ENCODE results near the gene MRPL32. TPM values are rescaled to one million over a fixed set of nuclear protein-coding genes. Genes with fewer than 3 reads are reported as not detected.

Gene MRPL32
- 56.0 and 81.2 TPM in 2 replicates for total RNA-seq (2016; rRNA removed; fragmentation: Illumina TruSeq; extraction: Trizol)
- total RNA-seq (2016; cell fraction: cytosol; rRNA removed; fragmentation: Illumina TruSeq; extraction: Trizol; ENCODE audit: low read depth): 31.6 and 32.4 TPM in 2 replicates
- total RNA-seq (2016; cell fraction: insoluble cytoplasmic fraction; rRNA removed; fragmentation: Illumina TruSeq; extraction: Trizol): 55.0 and 77.6 TPM in 2 replicates
- 27.6 and 29.5 TPM in 2 replicates for total RNA-seq (2016; cell fraction: membrane; rRNA removed; fragmentation: Illumina TruSeq; extraction: Trizol)
- total RNA-seq (2016; cell fraction: nucleus; rRNA removed; fragmentation: Illumina TruSeq; extraction: Trizol): 66.7 and 77.9 TPM in 2 replicates
- 28.9 and 39.0 TPM in 2 replicates for polyA plus RNA-seq (2011; rRNA removed)
- polyA plus RNA-seq (2011; cell fraction: cytosol; rRNA removed): 29.1 and 33.6 TPM in 2 replicates
- polyA plus RNA-seq (2011; cell fraction: nucleus; rRNA removed): 31.9 and 36.0 TPM in 2 replicates
- 43.4 and 46.6 TPM in 2 replicates for polyA plus RNA-seq (2012)
- 22.3 and 23.5 TPM in 2 replicates for polyA plus RNA-seq (2016; cell fraction: cytosol; fragmentation: Illumina TruSeq; extraction: Trizol; ENCODE audit: low read depth)
- 55.4 and 63.5 TPM in 2 replicates for polyA plus RNA-seq (2016; cell fraction: insoluble cytoplasmic fraction; fragmentation: Illumina TruSeq; extraction: Trizol; ENCODE audit: low read depth)
- polyA plus RNA-seq (2016; cell fraction: membrane; fragmentation: Illumina TruSeq; extraction: Trizol; ENCODE audit: low read depth): 20.8 and 23.1 TPM in 2 replicates
- polyA plus RNA-seq (2016; cell fraction: nucleus; fragmentation: Illumina TruSeq; extraction: Trizol; ENCODE audit: insufficient read depth, low read depth): 123 and 127 TPM in 2 replicates
- 5.4 and 5.9 TPM in 2 replicates for polyA minus RNA-seq (2011; rRNA and poly(A)+ RNA removed; ENCODE audit: low replicate concordance)
- polyA minus RNA-seq (2011; cell fraction: cytosol; rRNA and poly(A)+ RNA removed): 11.1 and 11.3 TPM in 2 replicates
- 23.7 and 27.7 TPM in 2 replicates for polyA minus RNA-seq (2011; cell fraction: nucleus; rRNA and poly(A)+ RNA removed)
- percentile 86 among the genes with signal in this experiment for Bru-seq, nascent RNA
- BruChase-seq, experiment 1, labeled RNA remaining after a 6-hour chase: percentile 90 among the genes with signal in this experiment
- percentile 82 among the genes with signal in this experiment for BruChase-seq, experiment 2, labeled RNA remaining after a 2-hour chase
- long read RNA-seq, experiment 1, transcript MRPL32-201 (3 exons, 1,035 nt): major isoform, 88 of 91 reads
- long read RNA-seq, experiment 1, partial matches to known transcripts: 1 of 91 reads
- long read RNA-seq, experiment 1, other reads (novel, unspliced or antisense): 2 of 91 reads
- long read RNA-seq, experiment 2, transcript MRPL32-201 (3 exons, 1,035 nt): major isoform, 48 of 63 reads
- long read RNA-seq, experiment 2, partial matches to known transcripts: 9 of 63 reads
- long read RNA-seq, experiment 2, other reads (novel, unspliced or antisense): 6 of 63 reads

- peak within 1 kb of the TSS; percentile 85 for H3K4me2 ChIP-seq (ENCODE audit: low read depth, low read length)
- H3K9ac ChIP-seq (ENCODE audit: insufficient read depth, low read depth, low read length): peak within 1 kb of the TSS; percentile 91
- ATAC-seq (peak; percentile 100), DNase-seq (ENCODE audit: low spot score) (peak; percentile 97), FAIRE-seq (peak; percentile 87)
- H2AFZ ChIP-seq (ENCODE audit: low read length): peak within 1 kb of the TSS; percentile 73
- peak within 1 kb of the TSS; percentile 76 for H3K27ac ChIP-seq (ENCODE audit: extremely low read length, insufficient read depth, low read length)
- H3K79me2 ChIP-seq (ENCODE audit: insufficient read depth, low read length): peaks cover 69% of the 10 kb centered on the region
- H4K20me1 ChIP-seq (ENCODE audit: insufficient read depth, low read length): peaks cover 20% of the 10 kb centered on the region
- no TSS peak for BruUV-seq (replicated peaks)
- in situ Hi-C loops (cut with HindIII; ENCODE audit: extremely low pct_ligation_motif_present, low pct_unique_long_range_greater_than_20kb) (no loop called here), intact Hi-C loops (cut with micrococcal nuclease; ENCODE audit: unreplicated experiment) (loop anchor here (1.0 to 2.0 kb wide), 2 partner anchors 20 to 43 kb away; partner anchors contain the start of gene C7orf25)
- no peaks in the 10 kb centered on the region; a peak in 1 of 5 replicates for H3K27me3 ChIP-seq (ENCODE audit: control insufficient read depth in 1 of 2, insufficient read depth in 2 of 2, low read length in 2 of 2)
- CTCF ChIA-PET (ENCODE audit: low intra/inter-chr PET ratio, low total read pairs): no interaction called here
- POLR2A ChIA-PET: interaction anchor here (0.8 to 4.4 kb wide), 18 partner anchors 8 to 991 kb away, joined by 3 to 22 read pairs (median 4); partner anchors contain the start of genes C7orf25 and STK17A
- H3K4me1 ChIP-seq (ENCODE audit: insufficient read depth, low read length): peaks cover 55% of the 10 kb centered on the region
- 2% methylated on average over 36 of the region's 56 CpGs for WGBS (ENCODE audit: low lambda C conversion rate)
- H3K9me3 ChIP-seq (ENCODE audit: low read length): no peaks in the 10 kb centered on the region
- peaks cover 2 to 19% of the 10 kb centered on the region in 2 experiments; a peak in 4 of 5 replicates for H3K36me3 ChIP-seq (replicated peaks in 1 of 2; ENCODE audit: control insufficient read depth in 1 of 2, insufficient read depth in 2 of 2, low read length in 2 of 2)
- peak within 1 kb of the TSS; percentile 85 to 97 (median 94) for H3K4me3 ChIP-seq (replicated peaks in 1 of 3; ENCODE audit: insufficient read depth in 1 of 3, low read depth in 2 of 3, low read length in 3 of 3)
- 0 out of 2 replicates have a peak, but pooled peaks have one; percentile 36 for TF ChIP-seq HOXA9 (CRISPR knock-in tag; IDR thresholded peaks at IDR 0.05; ENCODE audit: borderline replicate concordance)
- peak; percentile 51; the same call in 1 of the 2 replicates for TF ChIP-seq SIN3B (IDR thresholded peaks at IDR 0.05; ENCODE audit: low read length)
- no peak for TF ChIP-seq ZNF558 (CRISPR knock-in tag; IDR thresholded peaks at IDR 0.05; ENCODE audit: borderline replicate concordance)
- TF ChIP-seq STAG1 (CRISPR knock-in tag; IDR thresholded peaks at IDR 0.05): no peak
- TF ChIP-seq NR2F6 (IDR thresholded peaks at IDR 0.05): no peak
- TF ChIP-seq NR2F6 (CRISPR knock-in tag; IDR thresholded peaks at IDR 0.05): peak; percentile 3; the same call in 1 of the 2 replicates
- TF ChIP-seq ZNF264 (CRISPR knock-in tag; IDR thresholded peaks at IDR 0.05): no peak
- TF ChIP-seq PHF8 (CRISPR knock-in tag; IDR thresholded peaks at IDR 0.05): peak; percentile 92
- TF ChIP-seq CREB1 (IDR thresholded peaks at IDR 0.05): 0 out of 2 replicates have a peak, but pooled peaks have one; percentile 32
- peak; percentile 67 for TF ChIP-seq CREB1 (CRISPR knock-in tag; IDR thresholded peaks at IDR 0.05)
- no peak for TF ChIP-seq CENPX (CRISPR knock-in tag; IDR thresholded peaks at IDR 0.05)
- TF ChIP-seq NR2F2 (IDR thresholded peaks at IDR 0.05; ENCODE audit: borderline replicate concordance, low read depth): no peak
- TF ChIP-seq PCBP1 (IDR thresholded peaks at IDR 0.05; ENCODE audit: borderline replicate concordance, low read depth, low read length): peak; percentile 63; the same call in 1 of the 2 replicates
- no peak for TF ChIP-seq RBM22 (optimal IDR thresholded peaks at IDR 0.05; ENCODE audit: low read length)
- TF ChIP-seq ZNF782 (CRISPR knock-in tag; IDR thresholded peaks at IDR 0.05; ENCODE audit: borderline replicate concordance): no peak
- no peak for TF ChIP-seq ZNF160 (CRISPR knock-in tag; IDR thresholded peaks at IDR 0.05)
- TF ChIP-seq NFYB (CRISPR knock-in tag; IDR thresholded peaks at IDR 0.05): peak; percentile 82
- peak; percentile 52; the same call in 1 of the 2 replicates for TF ChIP-seq SMAD3 (CRISPR knock-in tag; IDR thresholded peaks at IDR 0.05)
- peak; percentile 68; the same call in 1 of the 2 replicates for TF ChIP-seq KLF11 (CRISPR knock-in tag; IDR thresholded peaks at IDR 0.05)
- peak; percentile 70 for TF ChIP-seq YEATS4 (CRISPR knock-in tag; IDR thresholded peaks at IDR 0.05; ENCODE audit: borderline replicate concordance)
Observed at GRCh38 chr7:42931834-42932651, at the start of gene MRPL32, which contains the start of gene PSMA2. MRPL32 (plus strand) TSS chr7:42932376; CDS start chr7:42932387, 11 bp downstream. PSMA2 (minus strand) TSS chr7:42932174; CDS start chr7:42932158, 16 bp downstream.
